ENCODE data around the gene SLITRK3. TPM values are rescaled to one million over a fixed set of nuclear protein-coding genes. Genes with fewer than 3 reads are reported as not detected.

The SLITRK3 gene, protein sequence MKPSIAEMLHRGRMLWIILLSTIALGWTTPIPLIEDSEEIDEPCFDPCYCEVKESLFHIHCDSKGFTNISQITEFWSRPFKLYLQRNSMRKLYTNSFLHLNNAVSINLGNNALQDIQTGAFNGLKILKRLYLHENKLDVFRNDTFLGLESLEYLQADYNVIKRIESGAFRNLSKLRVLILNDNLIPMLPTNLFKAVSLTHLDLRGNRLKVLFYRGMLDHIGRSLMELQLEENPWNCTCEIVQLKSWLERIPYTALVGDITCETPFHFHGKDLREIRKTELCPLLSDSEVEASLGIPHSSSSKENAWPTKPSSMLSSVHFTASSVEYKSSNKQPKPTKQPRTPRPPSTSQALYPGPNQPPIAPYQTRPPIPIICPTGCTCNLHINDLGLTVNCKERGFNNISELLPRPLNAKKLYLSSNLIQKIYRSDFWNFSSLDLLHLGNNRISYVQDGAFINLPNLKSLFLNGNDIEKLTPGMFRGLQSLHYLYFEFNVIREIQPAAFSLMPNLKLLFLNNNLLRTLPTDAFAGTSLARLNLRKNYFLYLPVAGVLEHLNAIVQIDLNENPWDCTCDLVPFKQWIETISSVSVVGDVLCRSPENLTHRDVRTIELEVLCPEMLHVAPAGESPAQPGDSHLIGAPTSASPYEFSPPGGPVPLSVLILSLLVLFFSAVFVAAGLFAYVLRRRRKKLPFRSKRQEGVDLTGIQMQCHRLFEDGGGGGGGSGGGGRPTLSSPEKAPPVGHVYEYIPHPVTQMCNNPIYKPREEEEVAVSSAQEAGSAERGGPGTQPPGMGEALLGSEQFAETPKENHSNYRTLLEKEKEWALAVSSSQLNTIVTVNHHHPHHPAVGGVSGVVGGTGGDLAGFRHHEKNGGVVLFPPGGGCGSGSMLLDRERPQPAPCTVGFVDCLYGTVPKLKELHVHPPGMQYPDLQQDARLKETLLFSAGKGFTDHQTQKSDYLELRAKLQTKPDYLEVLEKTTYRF
- not detected in 5 replicates for total RNA-seq (2022; extraction: Qiagen RNA extraction)

DNA sequence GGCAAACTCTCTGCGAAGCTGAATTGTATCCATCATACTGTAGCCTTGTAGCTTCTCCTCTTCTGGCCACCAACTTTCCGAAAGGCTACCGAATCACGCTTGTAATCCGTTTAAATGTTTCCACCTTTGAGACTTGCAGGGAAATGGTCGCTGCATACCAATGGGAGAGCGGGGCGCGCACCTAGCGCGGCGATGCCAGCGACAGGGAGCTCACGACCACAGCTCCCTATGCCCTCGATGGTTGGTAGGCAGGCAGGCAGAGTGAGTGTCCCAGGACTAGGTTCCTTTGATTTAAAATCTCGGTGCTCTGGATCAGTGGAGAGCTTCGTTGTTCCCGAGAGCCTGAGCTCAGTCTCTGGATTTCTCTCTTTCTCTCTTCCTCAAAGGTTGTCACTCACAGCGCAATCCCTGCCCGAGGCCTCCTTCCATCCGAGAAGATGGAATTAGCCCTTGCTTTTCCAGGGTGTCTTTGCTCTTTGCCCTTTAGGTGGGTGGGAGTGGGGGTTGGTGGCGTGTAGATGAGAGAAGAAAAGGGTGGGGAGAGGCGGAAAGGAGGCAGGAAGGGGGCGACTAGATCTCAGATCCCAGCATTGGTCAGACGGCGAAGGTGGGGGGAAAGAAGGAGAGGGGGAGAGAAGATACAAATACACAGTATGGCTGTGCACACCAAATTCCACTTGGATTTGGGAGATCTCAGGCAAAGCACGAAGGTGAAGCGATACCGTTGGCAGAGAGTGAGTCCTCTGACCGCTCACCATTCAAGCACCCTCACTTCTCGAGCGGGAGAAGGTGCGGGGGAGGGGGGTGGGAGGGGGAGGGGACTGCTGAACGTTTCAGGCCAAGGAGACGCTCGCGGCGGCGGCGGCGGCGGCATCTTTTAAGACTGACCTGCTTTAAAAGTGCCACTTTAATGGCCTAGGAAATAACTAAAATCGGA, at the start of gene SLITRK3:
Gene SLITRK3, minus strand, starts transcription at position 745 of the 937 bp plus-strand sequence. CDS start 5,554 bp downstream, outside the sequence.

Other genes starting within 250 kb of the SLITRK3 start
- gene SI, start 117.9 kb downstream of the SLITRK3 start, total RNA-seq (2022; extraction: Qiagen RNA extraction), result not detected in 5 replicates